Panc1 (cell line): ENCODE results near the gene MTCH1.

Experiments
- CTCF ChIP-seq: fragments of 450-650 bp; IDR thresholded peaks from 2 replicates; pipeline ENCODE4 v1.5.1; 2017; ENCODE audit warnings: mild to moderate bottlenecking
- POLR2AphosphoS5 ChIP-seq: IDR thresholded peaks from 2 replicates; pipeline ENCODE4 v1.6.1; 2012; ENCODE audit warnings: mild to moderate bottlenecking, low read depth, low read length, moderate library complexity
- REST ChIP-seq, 2 experiments: IDR thresholded peaks; 2 replicates each; pipeline ENCODE4 v1.6.1; 2011 to 2012; ENCODE audit warnings: low read depth in 2 of 2, control low read depth in 1 of 2, low read length in 1 of 2, mild to moderate bottlenecking in 1 of 2, moderate library complexity in 1 of 2; ENCODE audit not compliant: insufficient read depth in 1 of 2
- SIN3A ChIP-seq: IDR thresholded peaks from 2 replicates; pipeline ENCODE4 v1.6.1; 2012; ENCODE audit warnings: low read depth, mild to moderate bottlenecking, low read length, moderate library complexity, borderline replicate concordance; ENCODE audit not compliant: insufficient read depth
- TCF7L2 ChIP-seq: IDR thresholded peaks from 2 replicates; pipeline ENCODE4 v1.6.1; 2011; ENCODE audit warnings: mild to moderate bottlenecking, low read depth, low read length, inconsistent platforms

DNA sequence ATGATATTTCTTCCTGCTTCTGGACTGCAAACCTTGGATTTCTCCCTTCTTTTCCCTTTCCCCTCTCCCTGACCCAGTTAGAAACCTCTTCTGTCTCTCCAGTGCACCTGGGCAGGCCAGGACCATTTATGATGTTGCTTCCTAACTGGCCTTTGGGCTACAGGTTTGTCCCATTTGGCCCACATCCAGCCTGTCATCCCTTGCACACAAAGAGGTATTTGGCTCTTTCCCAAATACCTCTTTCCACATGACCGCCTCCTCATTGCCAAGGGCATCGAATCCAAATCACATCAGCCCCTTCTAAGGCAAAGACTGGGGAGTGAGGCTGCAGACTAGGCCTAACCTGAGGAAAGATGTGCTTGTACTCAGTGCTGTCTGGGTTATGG is 33.1 kb upstream of the MTCH1 start:
- TF ChIP-seq TCF7L2 = no peak
- TF ChIP-seq POLR2AphosphoS5 = no peak
- TF ChIP-seq CTCF = no peak
- no peak for TF ChIP-seq REST (IDR thresholded peaks at IDR 0.05; ENCODE audit: insufficient read depth in 1 of 2, low read depth in 2 of 2, low read length in 1 of 2)
- TF ChIP-seq SIN3A = no peak
